Hematopoietic multipotent progenitor cell treated with erythropoietin and hydrocortisone succinate and interleukin-3 and kit ligand, for 17 days (in vitro differentiated cells): ENCODE data around the gene WDR86.

Experiments
- DNase-seq: peaks from one replicate; pipeline ENCODE4 v3.0.0-alpha.2; 2015; ENCODE audit warnings: low spot score

WDR86 gene

GRCh38 chr7:151406051-151406875, 3.6 kb downstream of the WDR86 start:
- DNase-seq = no peak

GRCh38 chr7:151405588-151405987, 4.2 kb downstream of the WDR86 start:
- DNase-seq = no peak

- no peak for DNase-seq
These were observed 4.8 kb downstream of the WDR86 start for GRCh38 chr7:151405056-151405455.

GRCh38 chr7:151404216-151405011, 5.4 kb downstream of the WDR86 start:
- DNase-seq = no peak

GRCh38 chr7:151403764-151404163, 6.1 kb downstream of the WDR86 start:
- DNase-seq = no peak

- no peak for DNase-seq
These were observed 7.6 kb downstream of the WDR86 start for GRCh38 chr7:151402029-151402835.

- no peak for DNase-seq
These were observed 9.1 kb downstream of the WDR86 start for GRCh38 chr7:151400626-151401315.

- no peak for DNase-seq
These were observed 9.9 kb downstream of the WDR86 start for GRCh38 chr7:151399906-151400305.

- no peak for DNase-seq
These were observed 10.6 kb downstream of the WDR86 start for GRCh38 chr7:151399305-151399601.

GRCh38 chr7:151398446-151399304, 11.2 kb downstream of the WDR86 start:
- DNase-seq = no peak

GRCh38 chr7:151397026-151397425, 12.8 kb downstream of the WDR86 start:
- DNase-seq = no peak

GRCh38 chr7:151396328-151396970, 13.4 kb downstream of the WDR86 start:
- DNase-seq = no peak

GRCh38 chr7:151395036-151395367, 14.8 kb downstream of the WDR86 start:
- DNase-seq = no peak

- no peak for DNase-seq
These were observed 15.5 kb downstream of the WDR86 start for GRCh38 chr7:151394076-151395035.

GRCh38 chr7:151393031-151393977, 16.5 kb downstream of the WDR86 start:
- DNase-seq = no peak

- DNase-seq = no peak
These were observed 17.4 kb downstream of the WDR86 start for GRCh38 chr7:151392426-151392825.

GRCh38 chr7:151392002-151392401, 17.8 kb downstream of the WDR86 start:
- DNase-seq = no peak

GRCh38 chr7:151391358-151391730, 18.5 kb downstream of the WDR86 start:
- no peak for DNase-seq
